Neural progenitor cell (in vitro differentiated cells): ENCODE measurements around the gene CNOT6L. TPM values are rescaled to one million over a fixed set of nuclear protein-coding genes. Genes with fewer than 3 reads are reported as not detected.

Experiments used
- DNase-seq: peaks from one replicate; pipeline ENCODE4 v3.0.0-alpha.2; 2016; ENCODE audit warnings: low spot score
- H2AFZ ChIP-seq: fragments of 200-600 bp; sonication (generic); replicated peaks from 2 replicates; pipeline ENCODE4 v1.6.1; 2016; ENCODE audit warnings: antibody characterized with exemption
- H3F3A ChIP-seq: fragments of 200-600 bp; sonication (generic); 2 replicates; pipeline ENCODE4 v1.6.1; 2016; ENCODE audit warnings: antibody characterized with exemption, low read depth
- H3K27ac ChIP-seq: fragments of 200-600 bp; sonication (generic); 2 replicates; pipeline ENCODE4 v1.5.1; 2016; ENCODE audit warnings: mild to moderate bottlenecking
- H3K27me3 ChIP-seq: fragments of 200-600 bp; sonication (generic); 2 replicates; pipeline ENCODE4 v1.6.1; 2016; ENCODE audit warnings: mild to moderate bottlenecking, moderate library complexity
- H3K36me3 ChIP-seq: fragments of 200-600 bp; sonication (generic); 2 replicates; pipeline ENCODE4 v1.5.1; 2016
- H3K4me1 ChIP-seq: fragments of 200-600 bp; sonication (generic); 2 replicates; pipeline ENCODE4 v1.6.1; 2016; ENCODE audit warnings: mixed run types
- H3K4me2 ChIP-seq: fragments of 200-600 bp; sonication (generic); 2 replicates; pipeline ENCODE4 v1.6.1; 2016
- H3K4me3 ChIP-seq: fragments of 200-600 bp; sonication (generic); 2 replicates; pipeline ENCODE4 v1.5.1; 2016
- H3K79me2 ChIP-seq: fragments of 200-600 bp; sonication (generic); 2 replicates; pipeline ENCODE4 v1.6.1; 2016; ENCODE audit warnings: low read depth
- H3K9ac ChIP-seq: fragments of 200-600 bp; sonication (generic); 2 replicates; pipeline ENCODE4 v1.6.1; 2016
- H3K9me3 ChIP-seq: fragments of 200-600 bp; sonication (generic); 2 replicates; pipeline ENCODE4 v1.5.1; 2016; ENCODE audit warnings: low read depth
- H4K20me1 ChIP-seq: fragments of 200-600 bp; sonication (generic); 2 replicates; pipeline ENCODE4 v1.6.1; 2016; ENCODE audit warnings: low read depth
- H3K27ac Mint-ChIP-seq: 3 replicates; pipeline ENCODE4 v1.8.0; 2021; ENCODE audit warnings: mixed read lengths
- H3K27me3 Mint-ChIP-seq: 2 replicates; pipeline ENCODE4 v1.8.0; 2022; ENCODE audit warnings: low read depth, mild to moderate bottlenecking, inconsistent platforms, moderate library complexity, mixed read lengths; ENCODE audit not compliant: insufficient read depth
- H3K36me3 Mint-ChIP-seq: 3 replicates; pipeline ENCODE4 v1.8.0; 2021; ENCODE audit warnings: mixed read lengths
- H3K4me1 Mint-ChIP-seq: 3 replicates; pipeline ENCODE4 v1.8.0; 2021; ENCODE audit warnings: mixed read lengths
- H3K4me3 Mint-ChIP-seq: 3 replicates; pipeline ENCODE4 v1.8.0; 2021; ENCODE audit warnings: mild to moderate bottlenecking, moderate library complexity, mixed read lengths
- H3K9me3 Mint-ChIP-seq: 3 replicates; pipeline ENCODE4 v1.8.0; 2020; ENCODE audit warnings: mixed read lengths
- CTCF ChIP-seq: fragments of 200-600 bp; sonication (generic); IDR thresholded peaks from 2 replicates; pipeline ENCODE4 v1.5.1; 2017; ENCODE audit warnings: antibody characterized with exemption, mild to moderate bottlenecking
- EZH2 ChIP-seq: fragments of 200-600 bp; sonication (generic); IDR thresholded peaks from 2 replicates; pipeline ENCODE4 v1.6.1; 2017; ENCODE audit warnings: antibody characterized with exemption, mild to moderate bottlenecking, moderate library complexity
- EZH2phosphoT487 ChIP-seq: fragments of 200-600 bp; sonication (generic); IDR thresholded peaks from 2 replicates; pipeline ENCODE4 v1.6.1; 2017; ENCODE audit warnings: antibody characterized with exemption
- total RNA-seq: library from RNA; depleted of rRNA; stranded (reverse); fragments of >200 nt; gene quantifications from 2 replicates; pipeline ENCODE4 v1.2.3, GENCODE V29; 2015; ENCODE audit warnings: low replicate concordance

The CNOT6L gene
- total RNA-seq, 1 donor from 2014 or later = 7.5 TPM

- Histone ChIP-seq H3F3A (no peaks in the 10 kb centered on the region), H3K4me2 (no peak overlapping the region), H3K4me1 (no peaks in the 10 kb centered on the region), H4K20me1 (no peaks in the 10 kb centered on the region), H2AFZ (no peak overlapping the region), H3K9me3 (no peaks in the 10 kb centered on the region), H3K4me3 (no peak overlapping the region), H3K27me3 (no peaks in the 10 kb centered on the region), H3K79me2 (no peaks in the 10 kb centered on the region), H3K9ac (no peak overlapping the region), H3K27ac (no peak overlapping the region), H3K36me3 (no peaks in the 10 kb centered on the region)
- Mint-ChIP-seq H3K9me3 (no peaks in the 10 kb centered on the region), H3K4me1 (no peaks in the 10 kb centered on the region), H3K4me3 (no peak overlapping the region), H3K27me3 (peaks cover 3% of the 10 kb centered on the region), H3K36me3 (no peaks in the 10 kb centered on the region), H3K27ac (no peak overlapping the region)
- DNase-seq = no peak
- TF ChIP-seq CTCF (no peak), EZH2 (no peak), EZH2phosphoT487 (no peak)
These were observed 14.1 kb upstream of the CNOT6L start for GRCh38 chr4:77833126-77833724.

- TF ChIP-seq EZH2phosphoT487 (no peak), EZH2 (no peak), CTCF (no peak)
- no peak overlapping the region for H3K9ac ChIP-seq
- no peak overlapping the region for H2AFZ ChIP-seq
- H3K9me3 ChIP-seq = no peaks in the 10 kb centered on the region
- H3K27ac ChIP-seq = no peak overlapping the region
- peaks cover 3% of the 10 kb centered on the region for H3K27me3 ChIP-seq
- no peaks in the 10 kb centered on the region for H3K4me1 ChIP-seq
- H3K9me3 Mint-ChIP-seq = no peaks in the 10 kb centered on the region
- H3K27me3 Mint-ChIP-seq = no peaks in the 10 kb centered on the region
- no peak overlapping the region for H3K4me3 ChIP-seq
- no peak overlapping the region for H3K4me2 ChIP-seq
- H3K36me3 ChIP-seq = no peaks in the 10 kb centered on the region
- no peak for DNase-seq
- no peak overlapping the region for H3K27ac Mint-ChIP-seq
- H4K20me1 ChIP-seq = no peaks in the 10 kb centered on the region
- no peaks in the 10 kb centered on the region for H3F3A ChIP-seq
- no peaks in the 10 kb centered on the region for H3K79me2 ChIP-seq
- H3K4me3 Mint-ChIP-seq = no peak overlapping the region
- no peaks in the 10 kb centered on the region for H3K4me1 Mint-ChIP-seq
- H3K36me3 Mint-ChIP-seq = no peaks in the 10 kb centered on the region
These were observed 8.2 kb upstream of the CNOT6L start for GRCh38 chr4:77827343-77827742.

GRCh38 chr4:77826275-77826674 lies 7.1 kb upstream of the CNOT6L start:
- DNase-seq = no peak
- H3K4me3 ChIP-seq = no peak overlapping the region
- no peak overlapping the region for H3K27ac ChIP-seq
- no peaks in the 10 kb centered on the region for H4K20me1 ChIP-seq
- no peak overlapping the region for H2AFZ ChIP-seq
- no peaks in the 10 kb centered on the region for H3K4me1 ChIP-seq
- H3K36me3 ChIP-seq = no peaks in the 10 kb centered on the region
- H3K79me2 ChIP-seq = no peaks in the 10 kb centered on the region
- no peak overlapping the region for H3K9ac ChIP-seq
- peaks cover 2% of the 10 kb centered on the region for H3K4me1 Mint-ChIP-seq
- no peak overlapping the region for H3K4me2 ChIP-seq
- no peak overlapping the region for H3K4me3 Mint-ChIP-seq
- H3K27ac Mint-ChIP-seq = no peak overlapping the region
- no peak for TF ChIP-seq CTCF
- no peak for TF ChIP-seq EZH2
- no peak for TF ChIP-seq EZH2phosphoT487
- no peaks in the 10 kb centered on the region for H3K9me3 Mint-ChIP-seq
- H3F3A ChIP-seq = no peaks in the 10 kb centered on the region
- no peaks in the 10 kb centered on the region for H3K36me3 Mint-ChIP-seq
- peaks cover 3% of the 10 kb centered on the region for H3K27me3 Mint-ChIP-seq
- no peaks in the 10 kb centered on the region for H3K9me3 ChIP-seq
- peaks cover 7% of the 10 kb centered on the region for H3K27me3 ChIP-seq
